Measurements from ENCODE around the gene SETBP1.
"Not testable (repeated sequence)": the region's sequence is repeated elsewhere in the genome, so short reads cannot be mapped to it uniquely, and the experiment has no call there.

The SETBP1 gene

DNA sequence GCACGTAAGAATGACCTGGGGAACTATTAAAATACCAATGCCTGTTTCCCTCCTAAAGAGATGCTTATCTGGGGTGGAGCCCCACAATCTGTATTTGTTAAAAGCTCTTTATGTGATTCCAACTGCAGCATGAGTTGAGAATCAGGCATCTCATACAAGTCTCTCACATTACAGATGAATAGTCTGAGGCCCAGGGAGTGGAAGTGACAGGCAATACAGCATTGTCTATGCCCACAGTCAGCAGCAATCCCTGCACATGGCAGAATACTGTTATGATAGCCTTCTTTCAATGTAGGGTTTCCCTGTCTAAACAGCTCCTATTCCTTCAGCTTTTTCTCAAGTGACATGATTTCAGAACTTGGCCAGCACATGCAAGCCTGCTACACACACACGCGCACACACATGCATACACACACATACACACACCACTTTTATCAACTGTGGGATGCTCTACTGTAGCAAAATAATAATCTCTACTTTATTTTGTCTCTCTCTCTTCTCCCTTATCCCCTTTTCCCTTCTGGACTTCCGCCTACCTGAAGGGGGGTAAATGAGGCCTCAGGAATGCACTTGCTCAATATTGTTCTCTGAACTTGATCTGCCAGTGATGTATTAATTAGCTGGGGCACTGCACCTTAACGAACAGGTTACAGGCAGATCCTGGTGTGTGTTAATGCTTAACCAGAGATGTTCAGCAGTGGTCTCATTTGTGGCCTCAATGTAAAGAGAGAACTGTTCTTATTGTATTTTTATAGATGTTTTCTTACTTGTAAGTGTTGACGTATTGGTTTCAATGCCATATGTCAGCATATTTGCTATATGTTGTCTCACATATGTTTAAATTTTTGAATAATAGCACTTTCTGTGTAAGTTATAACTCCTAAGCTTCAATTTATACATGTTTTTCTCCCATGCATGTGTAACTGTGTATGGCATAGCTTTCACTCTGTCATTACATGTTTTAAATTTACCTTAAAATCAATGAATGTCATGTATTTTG lies 116.0 kb downstream of the SETBP1 start:
- no peak for DNase-seq

DNA sequence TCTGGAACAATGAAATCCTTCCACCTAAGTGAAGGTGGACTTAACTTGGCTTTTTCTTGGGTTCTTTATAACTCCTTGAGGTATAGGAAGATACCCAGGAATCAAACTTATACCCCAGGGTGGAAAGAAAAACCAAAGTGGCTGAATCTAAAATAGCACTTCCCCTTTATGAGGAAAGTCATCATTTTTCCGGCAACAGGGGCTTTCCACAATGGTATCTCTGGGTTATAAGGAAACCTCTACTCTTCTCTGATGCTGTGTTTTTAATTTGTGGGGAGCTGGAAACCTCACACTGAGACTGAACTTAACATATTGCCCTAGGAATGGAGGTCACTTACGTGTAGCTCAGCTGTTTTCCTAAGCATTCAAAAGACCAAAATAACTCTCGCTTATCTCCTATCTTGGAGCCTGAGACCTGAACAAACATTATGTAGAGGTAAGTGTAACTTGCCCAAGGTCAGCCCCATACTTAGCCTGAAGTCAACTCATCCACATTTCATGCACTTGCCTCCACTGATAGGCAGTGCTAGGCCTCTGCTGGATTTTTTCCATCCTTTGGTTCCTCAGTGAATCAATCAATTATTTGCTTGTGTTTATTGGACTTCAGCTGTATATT lies 117.9 kb downstream of the SETBP1 start:
- DNase-seq = peak; percentile 60

- DNase-seq = no peak
Measured at GRCh38 chr18:44799382-44799906, 118.8 kb downstream of the SETBP1 start.

DNA sequence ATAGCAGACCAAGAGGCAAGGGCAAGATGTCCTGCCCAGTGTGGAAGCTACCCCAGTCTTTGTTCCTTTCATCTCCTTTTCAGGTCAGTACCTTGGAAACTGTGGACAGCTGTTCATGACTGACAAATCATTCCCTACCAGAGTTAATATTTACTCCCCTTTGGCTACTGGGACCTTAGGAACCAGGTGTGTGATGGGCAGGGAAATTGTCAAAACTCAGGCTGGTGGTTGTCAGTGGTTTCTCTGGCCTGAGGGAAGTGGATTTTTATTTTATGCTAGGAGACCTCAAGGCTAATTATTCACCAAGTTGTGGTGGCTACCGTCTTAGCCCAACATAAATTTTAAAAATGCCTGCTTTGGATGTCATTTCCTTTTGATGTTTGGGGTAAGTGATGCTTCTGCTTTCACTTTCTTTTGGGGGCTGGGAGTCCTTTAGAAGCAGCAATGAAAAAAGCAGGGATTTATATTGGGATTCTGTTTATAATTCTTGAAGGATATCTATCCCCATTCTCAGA lies 119.3 kb downstream of the SETBP1 start:
- DNase-seq = peak; percentile 80

DNA sequence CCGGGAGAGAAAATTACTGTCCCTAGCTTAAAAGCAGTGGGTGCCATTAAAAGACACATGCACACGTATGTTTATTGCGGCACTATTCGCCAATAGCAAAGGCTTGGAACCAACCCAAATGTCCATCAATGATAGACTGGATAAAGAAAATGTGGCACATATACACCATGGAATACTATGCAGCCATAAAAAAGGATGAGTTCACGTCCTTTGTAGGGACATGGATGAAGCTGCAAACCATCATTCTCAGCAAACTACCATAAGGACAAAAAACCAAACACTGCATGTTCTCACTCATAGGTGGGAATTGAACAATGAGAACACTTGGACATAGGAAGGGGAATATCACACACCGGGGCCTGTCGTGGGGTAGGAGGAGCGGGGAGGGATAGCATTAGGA lies 120.1 kb downstream of the SETBP1 start:
- not testable (repeated sequence) for DNase-seq

DNA sequence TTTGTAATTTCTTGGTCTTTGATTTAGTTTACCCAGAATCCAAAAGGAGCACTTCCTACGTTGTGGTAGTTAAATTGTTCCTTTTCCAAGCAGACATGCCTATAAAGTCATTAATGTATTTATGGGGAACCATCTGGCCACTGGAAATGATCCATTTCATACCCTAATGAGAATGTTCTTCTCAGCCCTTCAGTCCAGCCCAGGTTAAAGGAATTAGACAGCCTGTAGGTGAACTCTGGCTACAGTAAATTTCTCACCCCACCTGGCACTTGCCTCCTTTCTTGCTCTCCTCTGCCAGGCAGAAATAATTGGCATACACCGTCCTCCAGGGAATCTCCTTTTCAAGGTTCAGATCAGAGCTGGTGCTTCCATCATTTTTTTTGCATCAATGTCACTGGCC lies 121.1 kb downstream of the SETBP1 start:
- no peak for DNase-seq

DNA sequence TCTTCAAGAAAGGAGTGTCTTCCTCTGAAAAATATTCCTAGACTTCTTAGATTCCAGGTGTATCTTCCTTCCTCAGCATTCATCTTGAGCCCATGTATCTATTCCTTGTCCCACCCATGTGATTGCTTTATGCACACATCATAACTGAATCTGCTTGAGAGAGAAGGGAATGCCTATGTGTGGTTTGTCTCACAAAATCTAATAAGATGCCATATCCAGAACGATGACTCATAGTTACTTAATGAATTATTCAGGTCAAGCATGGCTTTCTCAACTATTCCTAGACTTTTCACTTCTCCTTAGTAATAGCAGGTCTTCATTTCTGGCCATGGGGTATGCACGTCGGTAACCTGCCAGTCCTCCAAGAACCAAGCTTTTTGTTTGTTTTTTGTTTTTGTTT lies 121.8 kb downstream of the SETBP1 start:
- DNase-seq = no peak

DNA sequence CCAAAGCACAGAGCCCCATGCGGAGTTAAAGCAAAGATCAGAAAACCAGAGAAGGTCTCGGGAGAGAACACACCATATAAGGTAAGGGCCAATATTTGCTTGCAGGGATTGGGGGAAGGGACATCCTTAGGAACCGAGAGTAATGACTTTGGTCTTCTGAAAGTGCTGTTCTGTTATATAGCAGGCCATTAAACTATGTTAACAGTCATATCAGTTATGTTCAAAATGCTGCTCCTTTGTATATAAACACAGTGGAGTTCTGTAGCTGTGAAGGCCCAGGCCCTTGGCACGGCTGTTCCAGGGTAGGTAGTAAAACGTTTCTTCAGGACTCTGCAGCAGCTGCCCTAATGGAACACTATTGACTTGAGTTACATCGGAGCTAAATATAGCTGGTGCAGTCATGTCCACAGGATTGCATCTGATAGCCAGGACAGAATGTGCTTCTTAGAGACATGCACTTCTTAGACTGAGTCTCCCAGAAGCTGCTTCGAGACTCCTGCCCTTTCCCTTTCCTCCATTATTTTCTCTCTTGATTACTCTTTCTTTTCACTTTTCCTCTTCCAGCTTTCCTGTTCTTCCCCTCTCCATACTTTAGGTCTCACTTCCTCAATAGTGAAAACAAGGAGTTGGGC lies 122.4 kb downstream of the SETBP1 start:
- DNase-seq = no peak

- no peak for DNase-seq
Measured at GRCh38 chr18:44804033-44804432, 123.3 kb downstream of the SETBP1 start.

DNA sequence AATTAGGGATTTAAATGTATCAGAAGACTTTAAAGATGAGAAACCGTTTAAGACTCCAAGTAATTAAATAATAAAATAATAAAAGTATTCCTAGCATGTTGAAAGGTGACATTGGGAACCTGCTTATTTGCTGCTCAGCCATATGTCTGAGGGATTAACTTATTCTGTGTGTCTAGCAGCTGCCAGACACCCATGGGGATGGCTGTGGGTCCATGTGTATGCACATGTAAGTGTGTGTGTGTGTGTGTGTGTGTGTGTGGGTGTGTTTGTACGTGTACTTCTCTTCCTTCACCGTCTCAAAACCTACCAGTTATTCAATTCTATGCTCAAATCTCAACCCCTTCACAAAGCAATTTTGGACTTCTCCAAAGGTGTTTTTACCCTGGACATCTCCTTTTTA lies 124.5 kb downstream of the SETBP1 start:
- DNase-seq = no peak

- no peak for DNase-seq
Measured at GRCh38 chr18:44805643-44806042, 125.0 kb downstream of the SETBP1 start.

GRCh38 chr18:44807766-44808165 lies 127.1 kb downstream of the SETBP1 start:
- DNase-seq = no peak

DNA sequence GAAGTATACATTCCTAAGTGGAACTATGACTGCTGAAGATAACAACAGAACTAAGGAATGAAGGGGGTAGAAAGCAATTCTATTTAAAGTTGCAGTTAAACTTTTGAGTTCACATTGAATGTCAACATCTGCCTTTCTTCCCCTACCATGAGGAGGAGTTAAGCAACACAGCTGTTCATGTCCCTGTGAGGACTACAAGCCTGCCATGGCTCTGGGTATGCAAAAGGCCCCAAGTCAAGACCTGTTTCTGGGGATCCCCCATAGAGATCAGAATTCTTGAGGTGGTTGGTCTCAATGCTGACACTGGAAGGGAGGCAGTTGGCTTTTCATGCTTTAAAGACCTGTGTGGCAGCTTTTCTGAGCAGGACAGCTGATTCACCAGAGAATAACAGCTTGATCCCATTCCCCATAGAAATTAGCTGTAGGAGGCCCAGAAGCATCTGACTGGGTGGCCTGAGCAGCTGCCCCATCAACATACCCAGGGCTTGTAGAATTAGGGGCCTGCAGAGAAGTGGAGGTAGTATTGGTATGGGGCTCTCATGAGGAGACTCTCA lies 131.0 kb downstream of the SETBP1 start:
- no peak for DNase-seq

DNA sequence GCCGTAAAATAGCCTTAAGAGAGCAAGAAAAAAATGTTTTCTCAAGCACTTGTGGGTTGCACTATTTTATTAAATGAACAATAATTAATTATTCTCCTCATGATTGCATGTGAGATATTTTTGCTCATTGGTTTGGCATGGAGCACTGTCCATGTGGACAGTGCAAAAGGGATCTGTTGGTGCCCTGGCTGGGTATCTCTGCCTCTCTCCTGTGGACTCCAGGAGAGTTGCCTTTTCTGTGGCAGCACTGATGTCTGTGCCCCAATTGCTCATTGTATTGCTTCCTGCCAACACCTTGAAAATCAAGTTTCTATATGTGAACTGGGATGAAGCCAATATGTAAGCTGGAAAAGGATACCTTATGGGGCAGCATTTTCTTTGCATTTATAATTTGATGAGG lies 131.7 kb downstream of the SETBP1 start:
- no peak for DNase-seq

DNA sequence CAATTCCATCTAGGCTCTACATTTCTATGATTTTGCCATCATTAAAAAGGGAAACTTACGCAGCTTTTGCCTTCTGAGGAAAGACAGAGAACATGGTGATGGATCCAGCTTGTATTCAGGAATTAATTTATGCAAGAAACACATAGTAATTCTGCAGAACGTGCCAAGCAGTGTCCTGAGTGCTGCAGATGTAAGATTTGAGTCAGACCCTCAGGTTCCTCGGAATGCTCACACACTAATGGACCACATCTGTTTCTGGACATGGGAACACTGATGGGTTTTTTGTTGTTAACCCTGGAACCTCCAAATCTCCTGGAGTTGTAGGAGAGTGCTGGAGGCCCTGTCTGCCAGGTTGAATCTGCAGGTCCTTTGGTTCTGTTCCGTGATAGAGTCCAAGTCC lies 132.9 kb downstream of the SETBP1 start:
- DNase-seq = no peak

GRCh38 chr18:44815108-44815507 lies 134.4 kb downstream of the SETBP1 start:
- DNase-seq = no peak

DNA sequence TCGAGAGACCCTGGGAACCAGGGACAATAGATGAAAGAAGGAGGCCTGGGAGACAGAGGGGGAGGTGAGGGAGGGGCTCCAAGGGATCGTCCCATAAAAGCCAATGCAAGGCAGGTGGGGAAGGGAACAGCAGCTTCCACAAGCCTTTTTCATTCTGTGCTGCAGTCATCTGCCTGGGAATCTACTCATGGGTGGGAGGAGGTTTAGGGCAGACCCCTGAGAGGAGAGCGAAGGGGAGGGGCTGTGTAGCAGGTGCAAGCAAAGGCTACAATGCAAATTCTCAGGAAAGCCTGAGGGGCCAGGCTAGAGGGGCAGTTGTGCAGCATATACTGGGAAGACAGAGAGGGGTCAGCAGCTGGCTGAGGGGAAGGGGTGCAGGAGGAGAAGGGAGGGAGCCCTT lies 135.4 kb downstream of the SETBP1 start:
- DNase-seq = no peak

GRCh38 chr18:44816477-44816876 lies 135.8 kb downstream of the SETBP1 start:
- no peak for DNase-seq

GRCh38 chr18:44817831-44818473 lies 137.3 kb downstream of the SETBP1 start:
- DNase-seq = no peak

- no peak for DNase-seq
Measured at GRCh38 chr18:44818668-44819403, 138.1 kb downstream of the SETBP1 start.

DNA sequence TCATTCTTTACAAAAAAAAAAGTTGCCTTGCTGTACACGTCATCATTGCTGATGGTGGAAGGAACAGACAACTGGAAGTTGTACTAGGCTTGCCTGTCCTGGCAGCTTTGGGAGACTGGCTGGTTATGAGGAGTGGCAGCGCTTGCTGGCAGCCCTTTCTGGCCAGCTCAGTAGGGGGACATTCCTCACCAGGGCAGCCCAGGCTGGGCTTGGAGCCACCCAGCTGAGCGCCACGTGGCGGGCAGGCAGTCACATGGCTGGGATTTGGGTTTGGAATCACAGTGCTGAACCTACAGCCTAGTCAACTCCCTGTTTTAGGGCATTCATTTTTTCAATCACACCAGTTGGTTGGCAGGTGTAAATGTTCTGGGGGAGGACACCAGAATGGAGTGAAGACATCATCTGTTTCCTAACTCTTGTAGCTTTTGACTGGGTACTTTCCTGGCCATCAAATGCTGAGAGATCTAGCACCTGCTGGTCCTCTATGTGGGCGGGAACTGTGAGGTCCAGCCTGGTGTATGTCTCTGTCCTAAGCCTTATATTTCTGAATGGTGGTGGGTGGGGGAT lies 139.3 kb downstream of the SETBP1 start:
- DNase-seq = no peak

Data from MV-4-11 (cell line).